AG04450 (cell line): ENCODE measurements around the gene PEX26. TPM values are rescaled to one million over a fixed set of nuclear protein-coding genes. Genes with fewer than 3 reads are reported as not detected.
A peak's percentile ranks its signal among the peaks of the same experiment; 100 is the strongest.
"Not testable (repeated sequence)": the region's sequence is repeated elsewhere in the genome, so short reads cannot be mapped to it uniquely, and the experiment has no call there.

Experiments
- CTCF ChIA-PET: fragments of 300-600, 350-600 bp; formaldehyde crosslinking; extraction: SDS; loops from one replicate; lab custom pipeline; 2022; ENCODE audit warnings: antibody characterized with exemption, inconsistent platforms; lab: Charles Lee
- POLR2A ChIA-PET: fragments of 350-600 bp; formaldehyde crosslinking; extraction: SDS; loops from one replicate; lab custom pipeline; 2021; ENCODE audit warnings: antibody characterized with exemption, inconsistent platforms; lab: Yijun Ruan, JAX
- DNase-seq: peaks from one replicate; pipeline ENCODE4 v3.0.0-alpha.2; 2011; ENCODE audit warnings: low read depth, low spot score
- H3K27ac ChIP-seq: one replicate; pipeline ENCODE4 v1.5.1; 2012; ENCODE audit warnings: low read depth, low read length, control low read depth
- H3K27me3 ChIP-seq: one replicate; pipeline ENCODE4 v1.6.0; 2012; ENCODE audit warnings: low read length; ENCODE audit not compliant: control insufficient read depth, insufficient read depth
- H3K4me3 ChIP-seq: 2 replicates; pipeline ENCODE4 v1.5.1; 2011; ENCODE audit warnings: mild to moderate bottlenecking, low read depth, low read length, control low read depth
- H3K9me3 ChIP-seq: 2 replicates; pipeline ENCODE4 v1.5.1; 2012; ENCODE audit warnings: low read length; ENCODE audit not compliant: control insufficient read depth, insufficient read depth
- polyA plus RNA-seq: library from polyadenylated mRNA; depleted of rRNA; stranded (reverse); fragments of >200 nt; gene quantifications from 2 replicates; pipeline ENCODE4 v1.2.3, GENCODE V29; 2011
- TF ChIP-seq, protein P1 (sequence below): IDR thresholded peaks from 2 replicates; pipeline ENCODE4 v1.5.1; 2011; ENCODE audit warnings: low read depth, low read length, control low read depth, inconsistent platforms

The PEX26 gene
- polyA plus RNA-seq, 1 experiment, result 20.8 TPM

DNA sequence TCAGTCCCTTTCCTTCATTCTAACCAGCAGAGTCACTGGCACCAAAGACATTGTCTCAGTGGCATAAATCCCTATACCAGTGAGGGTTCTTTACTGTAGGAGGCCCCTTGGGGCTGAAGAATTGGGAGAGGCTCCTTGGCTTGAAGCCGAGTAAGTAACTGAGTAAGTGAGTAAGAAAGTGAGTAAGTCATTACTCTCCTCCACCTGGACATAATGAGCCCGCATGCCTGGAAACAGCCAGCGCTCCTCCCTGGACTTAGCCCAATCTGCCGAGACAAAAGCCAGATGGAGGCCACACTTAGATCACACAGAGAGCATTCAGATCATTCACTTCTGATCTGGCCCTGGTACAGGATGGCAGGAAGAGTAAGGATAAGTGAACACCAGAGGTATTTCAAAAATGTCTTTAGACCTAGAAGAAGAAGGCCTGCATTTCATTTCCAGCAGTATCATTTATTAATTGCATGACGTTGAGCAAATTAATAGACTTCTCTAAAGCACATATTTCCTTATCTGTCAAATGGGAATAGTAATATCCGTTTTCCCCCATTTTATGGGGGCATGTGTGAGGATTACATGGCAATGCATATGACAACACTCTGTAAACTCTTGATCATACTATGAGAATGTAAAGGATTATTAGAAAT, 45.2 kb upstream of the PEX26 start:
- Histone ChIP-seq H3K27me3 (no peaks in the 10 kb centered on the region), H3K4me3 (no peak overlapping the region), H3K27ac (peak overlapping the region; percentile 88), H3K9me3 (no peaks in the 10 kb centered on the region)
- TF ChIP-seq, protein P1, sequence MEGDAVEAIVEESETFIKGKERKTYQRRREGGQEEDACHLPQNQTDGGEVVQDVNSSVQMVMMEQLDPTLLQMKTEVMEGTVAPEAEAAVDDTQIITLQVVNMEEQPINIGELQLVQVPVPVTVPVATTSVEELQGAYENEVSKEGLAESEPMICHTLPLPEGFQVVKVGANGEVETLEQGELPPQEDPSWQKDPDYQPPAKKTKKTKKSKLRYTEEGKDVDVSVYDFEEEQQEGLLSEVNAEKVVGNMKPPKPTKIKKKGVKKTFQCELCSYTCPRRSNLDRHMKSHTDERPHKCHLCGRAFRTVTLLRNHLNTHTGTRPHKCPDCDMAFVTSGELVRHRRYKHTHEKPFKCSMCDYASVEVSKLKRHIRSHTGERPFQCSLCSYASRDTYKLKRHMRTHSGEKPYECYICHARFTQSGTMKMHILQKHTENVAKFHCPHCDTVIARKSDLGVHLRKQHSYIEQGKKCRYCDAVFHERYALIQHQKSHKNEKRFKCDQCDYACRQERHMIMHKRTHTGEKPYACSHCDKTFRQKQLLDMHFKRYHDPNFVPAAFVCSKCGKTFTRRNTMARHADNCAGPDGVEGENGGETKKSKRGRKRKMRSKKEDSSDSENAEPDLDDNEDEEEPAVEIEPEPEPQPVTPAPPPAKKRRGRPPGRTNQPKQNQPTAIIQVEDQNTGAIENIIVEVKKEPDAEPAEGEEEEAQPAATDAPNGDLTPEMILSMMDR, result no peak
- DNase-seq, result no peak
- POLR2A ChIA-PET, result interaction anchor here (1.0 to 1.4 kb wide), 4 partner anchors 9 to 29 kb away, joined by 3 to 6 read pairs (median 5); no protein-coding TSS in a partner anchor
- CTCF ChIA-PET, result interaction anchor here (0.6 kb wide), 1 partner anchor 43 kb away, joined by 3 read pairs; no protein-coding TSS in a partner anchor

DNA sequence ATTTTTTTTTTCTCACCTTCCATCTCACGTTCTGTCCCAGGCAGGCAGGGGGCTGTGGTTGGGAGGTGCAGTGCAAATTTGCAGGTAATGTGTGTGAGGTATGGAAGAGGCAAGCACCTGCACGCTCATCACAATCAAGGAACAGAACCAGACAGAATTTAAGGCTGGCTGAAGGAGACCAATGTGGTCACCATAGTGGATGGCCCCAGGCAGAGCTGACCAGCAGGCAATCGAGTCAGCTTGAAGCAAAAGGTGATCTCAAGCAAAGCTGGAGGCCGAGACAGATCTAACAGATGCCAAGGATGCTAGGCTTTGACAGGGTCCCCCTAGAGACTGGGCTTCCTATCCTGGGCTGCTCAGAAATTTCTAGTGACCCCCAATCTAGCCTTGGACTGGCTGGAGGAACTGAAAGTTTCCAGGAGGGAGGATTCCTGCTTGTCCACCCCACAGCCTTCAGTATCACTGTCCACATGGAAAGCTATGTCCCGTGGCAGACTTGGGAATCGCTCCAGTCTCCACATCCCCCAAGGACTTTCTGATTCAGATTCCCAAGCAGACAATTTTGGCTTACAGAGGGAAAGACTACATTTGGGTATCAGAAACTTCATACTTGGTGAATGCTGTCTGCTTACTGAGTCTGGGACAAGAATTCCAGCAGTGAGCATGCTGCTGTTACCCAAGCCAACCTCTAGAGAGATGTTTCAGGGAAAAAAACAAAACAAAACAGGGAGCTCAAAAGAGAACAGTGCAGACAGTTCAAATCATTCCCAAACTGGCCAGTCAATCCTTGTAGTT, 44.4 kb upstream of the PEX26 start:
- Histone ChIP-seq H3K4me3 (no peak overlapping the region), H3K27ac (no peak overlapping the region), H3K9me3 (no peaks in the 10 kb centered on the region), H3K27me3 (no peaks in the 10 kb centered on the region)
- POLR2A ChIA-PET, result interaction anchor here (0.9 kb wide), 1 partner anchor 23 kb away, joined by 3 read pairs; no protein-coding TSS in a partner anchor
- CTCF ChIA-PET, result interaction anchor here (0.5 to 1.8 kb wide), 6 partner anchors 23 to 203 kb away, joined by 3 to 8 read pairs (median 3); no protein-coding TSS in a partner anchor
- TF ChIP-seq, protein P1, result peak; percentile 29; the same call in 1 of the 2 replicates
- DNase-seq, result no peak

DNA sequence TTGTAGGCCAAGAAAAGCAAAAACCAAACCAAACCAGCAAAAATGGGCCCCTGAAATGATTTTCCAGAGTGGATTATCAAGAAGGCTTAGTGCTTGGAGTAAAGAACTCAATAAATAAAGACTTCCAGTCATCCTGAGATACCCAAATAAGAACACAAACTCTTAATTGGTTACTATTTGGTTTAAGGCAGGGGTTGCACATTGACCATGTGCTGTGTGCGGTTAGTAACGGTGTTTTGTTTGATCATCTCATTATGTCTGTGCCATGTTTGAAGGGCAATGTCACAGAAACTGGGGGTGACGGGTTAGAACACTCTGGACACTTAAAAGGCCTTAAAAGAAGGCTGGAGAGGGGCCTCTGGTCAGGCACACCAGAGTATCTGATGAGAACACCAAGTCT, 43.7 kb upstream of the PEX26 start:
- DNase-seq, result no peak
- Histone ChIP-seq H3K27ac (no peak overlapping the region), H3K27me3 (no peaks in the 10 kb centered on the region), H3K9me3 (no peaks in the 10 kb centered on the region), H3K4me3 (no peak overlapping the region)
- ChIA-PET CTCF (interaction anchor here (0.5 to 1.8 kb wide), 5 partner anchors 22 to 204 kb away, joined by 3 to 8 read pairs (median 3); no protein-coding TSS in a partner anchor), POLR2A (interaction anchor here (0.9 kb wide), 1 partner anchor 22 kb away, joined by 3 read pairs; no protein-coding TSS in a partner anchor)
- TF ChIP-seq, protein P1, result no peak

DNA sequence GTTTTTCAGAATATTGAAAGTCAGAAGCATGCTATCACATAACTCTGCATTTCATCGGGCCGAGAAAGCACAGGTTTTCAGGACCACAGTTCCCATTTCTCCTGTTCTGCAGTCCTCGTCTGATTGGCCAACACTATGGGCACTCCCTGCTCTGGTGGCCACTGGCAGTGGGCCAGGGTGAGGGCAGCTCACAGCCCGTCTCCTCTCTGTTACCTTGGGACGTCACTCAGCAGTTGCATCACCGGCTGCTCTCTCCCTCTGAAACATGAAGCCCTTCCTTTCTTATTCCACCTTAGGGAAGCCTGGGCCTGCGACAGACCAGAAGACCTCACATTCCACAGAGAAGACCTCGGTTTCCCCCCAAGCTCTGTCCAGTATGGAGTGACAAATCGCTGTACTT, 42.0 kb upstream of the PEX26 start:
- H3K4me3 ChIP-seq, result no peak overlapping the region
- no peak overlapping the region for H3K27ac ChIP-seq
- DNase-seq, result no peak
- POLR2A ChIA-PET, result no interaction called here
- H3K27me3 ChIP-seq, result no peaks in the 10 kb centered on the region
- CTCF ChIA-PET, result no interaction called here
- TF ChIP-seq, protein P1, result no peak
- no peaks in the 10 kb centered on the region for H3K9me3 ChIP-seq

DNA sequence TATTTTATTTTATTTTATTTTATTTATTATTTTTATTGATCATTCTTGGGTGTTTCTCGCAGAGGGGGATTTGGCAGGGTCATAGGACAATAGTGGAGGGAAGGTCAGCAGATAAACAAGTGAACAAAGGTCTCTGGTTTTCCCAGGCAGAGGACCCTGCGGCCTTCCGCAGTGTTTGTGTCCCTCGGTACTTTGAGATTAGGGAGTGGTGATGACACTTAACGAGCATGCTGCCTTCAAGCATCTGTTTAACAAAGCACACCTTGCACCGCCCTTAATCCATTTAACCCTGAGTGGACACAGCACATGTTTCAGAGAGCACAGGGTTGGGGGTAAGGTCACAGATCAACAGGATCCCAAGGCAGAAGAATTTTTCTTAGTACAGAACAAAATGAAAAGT, 36.9 kb upstream of the PEX26 start:
- H3K9me3 ChIP-seq, POLR2A ChIA-PET, CTCF ChIA-PET, H3K27ac ChIP-seq, DNase-seq, H3K27me3 ChIP-seq, H3K4me3 ChIP-seq: not testable (repeated sequence)
